ENCODE results near the gene PTTG2.

GRCh38 chr4:37978248-37978924 lies 18.2 kb downstream of the PTTG2 start:
- TF ChIP-seq CTCF (IDR thresholded peaks at IDR 0.05) (no peak), POLR2A (IDR thresholded peaks at IDR 0.05; ENCODE audit: low read depth) (no peak), POLR2AphosphoS5 (IDR thresholded peaks at IDR 0.05) (no peak), EP300 (IDR thresholded peaks at IDR 0.05) (no peak)
